Osteocyte (in vitro differentiated cells): ENCODE results near the gene RPL5. TPM values are rescaled to one million over a fixed set of nuclear protein-coding genes. Genes with fewer than 3 reads are reported as not detected.

ENCODE experiments used
- DNase-seq: peaks from one replicate; pipeline ENCODE4 v3.0.0; 2021; ENCODE audit warnings: mixed read lengths; ENCODE audit not compliant: unreplicated experiment; ENCODE audit errors: extremely low spot score
- H3K27ac Mint-ChIP-seq: one replicate; pipeline ENCODE4 v1.8.0; 2021; ENCODE audit warnings: mild to moderate bottlenecking, mixed read lengths; ENCODE audit not compliant: unreplicated experiment
- H3K27me3 Mint-ChIP-seq: one replicate; pipeline ENCODE4 v1.8.0; 2021; ENCODE audit warnings: mixed read lengths; ENCODE audit not compliant: unreplicated experiment
- H3K36me3 Mint-ChIP-seq: one replicate; pipeline ENCODE4 v1.8.0; 2021; ENCODE audit warnings: mixed read lengths; ENCODE audit not compliant: unreplicated experiment
- H3K4me1 Mint-ChIP-seq: one replicate; pipeline ENCODE4 v1.8.0; 2021; ENCODE audit warnings: mixed read lengths; ENCODE audit not compliant: unreplicated experiment
- H3K4me3 Mint-ChIP-seq: one replicate; pipeline ENCODE4 v1.8.0; 2021; ENCODE audit warnings: mild to moderate bottlenecking, moderate library complexity, mixed read lengths; ENCODE audit not compliant: unreplicated experiment
- H3K9me3 Mint-ChIP-seq: one replicate; pipeline ENCODE4 v1.8.0; 2021; ENCODE audit warnings: mixed read lengths; ENCODE audit not compliant: unreplicated experiment
- CTCF ChIP-seq: fragments of 200-600 bp; sonication (generic); IDR thresholded peaks from 2 replicates; pipeline ENCODE4 v1.5.0; 2021; ENCODE audit warnings: antibody characterized with exemption, mild to moderate bottlenecking, moderate library complexity
- total RNA-seq: library from RNA; stranded (reverse); gene quantifications from 2 replicates; pipeline ENCODE4 v1.2.1, GENCODE V29; 2021

The RPL5 gene
- total RNA-seq, 1 donor from 2014 or later = 883 TPM

DNA sequence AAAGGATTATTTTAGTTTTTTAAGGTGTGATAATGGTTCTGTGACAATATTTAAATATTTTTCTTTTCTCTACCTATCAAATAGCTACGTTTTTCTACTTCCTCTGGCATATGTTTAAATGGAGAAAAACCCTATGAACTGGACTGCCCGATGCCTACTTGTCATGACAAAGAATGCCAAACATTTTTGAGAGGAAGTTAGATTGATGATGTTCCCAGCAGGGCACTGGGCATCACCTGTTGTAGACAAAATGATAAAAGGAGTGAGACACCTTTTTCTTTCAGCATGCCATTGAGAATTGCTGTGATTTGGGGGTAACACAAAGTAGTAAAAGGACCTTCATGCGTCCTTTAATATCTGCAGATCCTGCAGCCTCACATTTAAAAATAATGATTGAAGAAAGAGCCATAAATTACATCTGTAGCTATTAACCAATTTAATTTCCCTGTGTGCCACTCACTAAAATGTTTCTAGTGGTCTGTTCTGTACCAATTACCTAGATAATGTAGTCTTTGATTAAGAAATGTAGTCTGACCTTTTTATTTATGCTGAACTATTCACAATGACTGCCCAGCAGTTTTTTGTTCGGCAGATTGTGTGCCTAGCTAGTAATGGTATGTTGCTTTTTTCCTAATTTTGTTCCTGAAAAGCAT, 47.6 kb downstream of the RPL5 start:
- no peak for TF ChIP-seq CTCF
- DNase-seq = no peak
- peaks cover 1% of the 10 kb centered on the region for H3K36me3 Mint-ChIP-seq
- no peaks in the 10 kb centered on the region for H3K9me3 Mint-ChIP-seq
- no peak overlapping the region for H3K4me3 Mint-ChIP-seq
- no peak overlapping the region for H3K27ac Mint-ChIP-seq
- peaks cover 11% of the 10 kb centered on the region for H3K4me1 Mint-ChIP-seq
- H3K27me3 Mint-ChIP-seq = no peaks in the 10 kb centered on the region

DNA sequence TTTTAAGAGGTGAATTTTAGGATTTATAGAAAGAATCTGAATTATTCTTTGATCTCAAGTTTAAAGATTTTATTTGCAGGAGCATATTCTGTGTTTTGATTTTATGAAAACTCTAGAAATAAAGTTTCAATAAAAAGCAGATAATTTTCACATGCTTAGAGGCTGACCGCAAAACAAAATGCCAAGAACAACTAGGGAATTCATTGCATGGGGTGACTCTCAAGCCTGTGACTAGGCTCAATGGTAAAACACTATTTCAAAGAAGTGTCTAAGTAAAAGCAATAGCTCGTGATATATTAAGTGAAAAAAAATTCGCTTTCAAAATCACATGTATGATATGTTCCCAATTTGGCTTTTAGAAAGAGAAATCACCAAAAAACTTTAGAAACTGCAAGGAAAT, 49.6 kb downstream of the RPL5 start:
- no peak for DNase-seq
- Mint-ChIP-seq H3K4me3 (no peak overlapping the region), H3K9me3 (no peaks in the 10 kb centered on the region), H3K27ac (no peak overlapping the region), H3K27me3 (no peaks in the 10 kb centered on the region), H3K4me1 (peaks cover 11% of the 10 kb centered on the region), H3K36me3 (no peaks in the 10 kb centered on the region)
- no peak for TF ChIP-seq CTCF

GRCh38 chr1:92882819-92883218, 51.0 kb downstream of the RPL5 start:
- no peak for TF ChIP-seq CTCF
- peaks cover 11% of the 10 kb centered on the region for H3K4me1 Mint-ChIP-seq
- no peaks in the 10 kb centered on the region for H3K27me3 Mint-ChIP-seq
- H3K9me3 Mint-ChIP-seq = no peaks in the 10 kb centered on the region
- H3K36me3 Mint-ChIP-seq = no peaks in the 10 kb centered on the region
- H3K4me3 Mint-ChIP-seq = no peak overlapping the region
- DNase-seq = no peak
- H3K27ac Mint-ChIP-seq = peak overlapping the region; percentile 10

GRCh38 chr1:92883297-92883696, 51.5 kb downstream of the RPL5 start:
- Mint-ChIP-seq H3K36me3 (no peaks in the 10 kb centered on the region), H3K4me1 (peaks cover 11% of the 10 kb centered on the region), H3K27me3 (no peaks in the 10 kb centered on the region), H3K27ac (no peak overlapping the region), H3K9me3 (no peaks in the 10 kb centered on the region), H3K4me3 (no peak overlapping the region)
- no peak for DNase-seq
- TF ChIP-seq CTCF = no peak

GRCh38 chr1:92884195-92884594, 52.4 kb downstream of the RPL5 start:
- TF ChIP-seq CTCF = no peak
- H3K9me3 Mint-ChIP-seq = peaks cover 6% of the 10 kb centered on the region
- no peak overlapping the region for H3K4me3 Mint-ChIP-seq
- H3K36me3 Mint-ChIP-seq = peaks cover 2% of the 10 kb centered on the region
- DNase-seq = no peak
- no peaks in the 10 kb centered on the region for H3K27me3 Mint-ChIP-seq
- peaks cover 11% of the 10 kb centered on the region for H3K4me1 Mint-ChIP-seq
- no peak overlapping the region for H3K27ac Mint-ChIP-seq
